UCSD-AML1 (cell line): Measurements from ENCODE around the gene NUDT15.
"Not testable (repeated sequence)": the region's sequence is repeated elsewhere in the genome, so short reads cannot be mapped to it uniquely, and the experiment has no call there.

Experiments
- DNase-seq: peaks from one replicate; lab custom pipeline; 2025; ENCODE audit not compliant: unreplicated experiment; lab: John Stamatoyannopoulos, UW

The NUDT15 gene

GRCh38 chr13:48042894-48043293 lies 5.4 kb downstream of the NUDT15 start:
- no peak for DNase-seq

GRCh38 chr13:48043789-48044503 lies 6.4 kb downstream of the NUDT15 start:
- no peak for DNase-seq

GRCh38 chr13:48050550-48050949 lies 13.0 kb downstream of the NUDT15 start:
- DNase-seq = no peak

- DNase-seq = no peak
Observed at GRCh38 chr13:48054601-48055000, 17.1 kb downstream of the NUDT15 start.

GRCh38 chr13:48055712-48056111 lies 18.2 kb downstream of the NUDT15 start:
- DNase-seq = no peak

GRCh38 chr13:48058536-48058935 lies 21.0 kb downstream of the NUDT15 start:
- not testable (repeated sequence) for DNase-seq

- DNase-seq = not testable (repeated sequence)
Observed at GRCh38 chr13:48059951-48060350, 22.4 kb downstream of the NUDT15 start.

GRCh38 chr13:48066310-48066989 lies 28.9 kb downstream of the NUDT15 start:
- DNase-seq = peak; percentile 42

- DNase-seq = no peak
Observed at GRCh38 chr13:48068036-48068435, 30.5 kb downstream of the NUDT15 start.

GRCh38 chr13:48068952-48069351 lies 31.4 kb downstream of the NUDT15 start:
- DNase-seq = no peak

GRCh38 chr13:48069573-48069972 lies 32.0 kb downstream of the NUDT15 start:
- no peak for DNase-seq

GRCh38 chr13:48070942-48071341 lies 33.4 kb downstream of the NUDT15 start:
- no peak for DNase-seq

GRCh38 chr13:48072304-48072703 lies 34.8 kb downstream of the NUDT15 start:
- DNase-seq = no peak

GRCh38 chr13:48072787-48073186 lies 35.3 kb downstream of the NUDT15 start:
- no peak for DNase-seq

- no peak for DNase-seq
Observed at GRCh38 chr13:48074006-48074405, 36.5 kb downstream of the NUDT15 start.

GRCh38 chr13:48078251-48078656 lies 40.7 kb downstream of the NUDT15 start:
- DNase-seq = peak; percentile 17

GRCh38 chr13:48081739-48082138 lies 44.2 kb downstream of the NUDT15 start:
- no peak for DNase-seq

- no peak for DNase-seq
Observed at GRCh38 chr13:48086272-48086671, 48.7 kb downstream of the NUDT15 start.

GRCh38 chr13:48093588-48093987 lies 56.1 kb downstream of the NUDT15 start:
- no peak for DNase-seq

GRCh38 chr13:48094404-48094780 lies 56.9 kb downstream of the NUDT15 start:
- peak; percentile 41 for DNase-seq

- peak; percentile 97 for DNase-seq
Observed at GRCh38 chr13:48094781-48095502, 57.4 kb downstream of the NUDT15 start, which contains the start of gene MED4. TSS of gene MED4 (minus strand) at chr13:48095104. CDS start at chr13:48095078, 26 bp downstream.

- DNase-seq = no peak
Observed at GRCh38 chr13:48096670-48097069, 59.1 kb downstream of the NUDT15 start.
